GM18861 (cell line): Measurements from ENCODE around the gene NEURL1B.
"Not testable (repeated sequence)": the region's sequence is repeated elsewhere in the genome, so short reads cannot be mapped to it uniquely, and the experiment has no call there.

Experiments used
- ATAC-seq: cut with Tn5 transposase; IDR thresholded peaks from one replicate; pipeline ENCODE4 v1.9.1; 2021; ENCODE audit not compliant: unreplicated experiment

The NEURL1B gene

DNA sequence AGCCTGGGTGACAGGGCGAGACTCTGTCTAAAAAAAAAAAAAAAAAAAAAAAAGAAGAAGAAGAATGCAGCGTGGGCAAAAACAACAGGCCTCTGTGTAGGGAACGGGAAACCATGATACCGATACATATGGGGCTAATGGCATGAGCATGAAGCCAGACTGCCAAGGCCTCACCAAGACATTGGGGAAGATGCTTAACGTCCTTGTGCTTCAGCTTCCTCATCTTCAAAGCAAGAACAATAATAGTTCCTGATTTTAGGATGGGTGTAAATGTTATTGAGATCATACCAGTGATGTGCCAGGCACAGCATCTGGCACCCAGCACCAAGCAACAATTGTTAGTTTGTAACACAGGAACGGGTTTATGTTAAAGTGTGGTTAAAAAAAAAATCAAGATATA, 51.4 kb downstream of the NEURL1B start:
- no peak for ATAC-seq

DNA sequence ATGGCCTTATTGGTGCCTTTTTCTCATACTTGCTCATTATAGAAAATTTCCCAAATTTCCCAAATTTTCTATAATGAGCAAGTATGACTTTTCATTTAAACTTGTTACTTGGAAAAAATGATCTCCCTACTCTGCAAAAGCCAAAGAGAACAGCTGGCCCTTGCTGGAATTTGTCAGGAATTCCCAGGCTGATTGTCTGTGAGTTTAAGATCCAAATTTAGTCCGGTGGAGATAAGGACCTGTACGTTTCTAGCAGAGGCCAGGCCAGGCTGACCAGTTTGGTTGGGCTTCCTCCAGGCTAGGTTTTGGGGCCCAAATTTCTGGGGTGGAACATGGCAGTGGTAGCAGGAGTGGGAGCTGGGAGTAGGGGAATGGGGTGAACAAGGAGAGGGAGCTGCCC, 51.9 kb downstream of the NEURL1B start:
- no peak for ATAC-seq

DNA sequence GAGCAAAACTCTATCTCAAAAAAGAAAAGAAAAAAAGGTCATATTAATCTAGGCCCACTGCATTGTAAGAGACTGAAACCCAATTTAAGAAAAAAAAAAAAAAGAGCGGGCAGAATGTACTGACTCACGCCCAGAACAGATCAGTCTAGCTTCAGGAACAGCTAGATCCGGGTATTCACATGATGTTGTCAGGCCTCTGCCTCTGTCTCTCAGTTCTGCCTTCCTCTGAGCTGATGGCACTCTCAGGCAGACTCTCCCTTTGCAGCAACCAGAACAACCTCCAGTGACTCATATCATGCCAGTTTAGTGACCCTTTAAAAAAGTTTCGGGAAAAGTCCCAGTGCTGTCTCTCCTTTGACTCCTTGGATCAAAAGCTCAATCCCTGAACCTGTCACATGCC, 53.0 kb downstream of the NEURL1B start:
- no peak for ATAC-seq

DNA sequence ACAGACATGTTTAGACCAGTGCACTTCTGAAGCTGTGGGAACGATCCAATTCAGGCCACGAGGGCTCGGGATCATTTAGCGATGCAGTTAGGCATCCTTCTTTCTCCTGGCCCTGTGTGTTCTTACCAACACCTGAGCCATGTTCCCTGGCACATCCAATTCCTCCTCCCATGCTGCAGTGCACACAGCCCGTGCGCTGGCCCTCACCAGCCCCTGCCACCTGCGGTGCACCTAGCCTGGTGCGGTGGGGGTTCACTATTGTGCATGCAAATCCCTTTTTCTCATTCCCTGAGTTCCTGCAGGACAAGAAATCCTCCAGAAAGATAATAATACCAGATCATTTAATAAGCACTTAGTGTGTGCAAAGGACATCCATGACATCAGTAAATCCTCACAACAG, 53.5 kb downstream of the NEURL1B start:
- no peak for ATAC-seq

DNA sequence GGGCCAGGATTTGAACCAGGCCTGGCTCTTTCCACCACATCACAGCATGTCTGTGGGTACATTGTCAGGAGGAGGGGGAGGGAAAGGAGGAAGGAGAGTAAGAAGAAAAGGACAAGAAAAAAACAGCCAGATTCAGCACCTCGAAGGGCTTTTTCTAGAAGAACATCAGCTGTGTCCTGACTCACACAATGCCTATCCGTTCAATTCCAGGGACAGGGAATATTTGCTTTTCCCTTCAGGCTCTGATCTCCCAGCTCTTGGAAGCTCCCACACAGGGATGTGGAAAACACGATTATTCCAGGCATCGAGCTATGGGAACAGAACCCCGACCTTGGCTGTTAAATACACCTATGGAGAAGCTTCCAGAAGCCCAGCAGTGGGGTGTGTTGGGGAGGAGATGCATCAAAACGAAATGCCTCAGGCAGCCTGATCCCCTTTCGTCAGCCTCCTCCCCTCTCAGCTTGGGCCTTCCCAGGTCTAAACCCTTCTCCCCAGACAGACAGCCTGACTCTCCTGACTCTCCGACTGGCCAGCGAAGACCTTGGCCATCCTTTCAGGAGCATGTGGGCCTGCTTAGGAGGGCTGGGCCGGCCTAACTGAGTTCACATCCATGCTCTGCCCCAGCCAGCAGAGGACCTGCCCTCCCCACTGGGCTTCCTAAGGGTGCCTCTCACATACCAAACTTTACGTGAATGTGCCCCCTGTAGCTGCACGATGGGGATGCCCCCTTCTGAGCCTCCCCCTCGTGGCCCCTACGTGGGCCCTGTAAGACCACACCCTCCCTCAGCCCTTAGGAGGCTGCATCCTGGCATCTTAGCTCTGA, 54.4 kb downstream of the NEURL1B start:
- no peak for ATAC-seq

DNA sequence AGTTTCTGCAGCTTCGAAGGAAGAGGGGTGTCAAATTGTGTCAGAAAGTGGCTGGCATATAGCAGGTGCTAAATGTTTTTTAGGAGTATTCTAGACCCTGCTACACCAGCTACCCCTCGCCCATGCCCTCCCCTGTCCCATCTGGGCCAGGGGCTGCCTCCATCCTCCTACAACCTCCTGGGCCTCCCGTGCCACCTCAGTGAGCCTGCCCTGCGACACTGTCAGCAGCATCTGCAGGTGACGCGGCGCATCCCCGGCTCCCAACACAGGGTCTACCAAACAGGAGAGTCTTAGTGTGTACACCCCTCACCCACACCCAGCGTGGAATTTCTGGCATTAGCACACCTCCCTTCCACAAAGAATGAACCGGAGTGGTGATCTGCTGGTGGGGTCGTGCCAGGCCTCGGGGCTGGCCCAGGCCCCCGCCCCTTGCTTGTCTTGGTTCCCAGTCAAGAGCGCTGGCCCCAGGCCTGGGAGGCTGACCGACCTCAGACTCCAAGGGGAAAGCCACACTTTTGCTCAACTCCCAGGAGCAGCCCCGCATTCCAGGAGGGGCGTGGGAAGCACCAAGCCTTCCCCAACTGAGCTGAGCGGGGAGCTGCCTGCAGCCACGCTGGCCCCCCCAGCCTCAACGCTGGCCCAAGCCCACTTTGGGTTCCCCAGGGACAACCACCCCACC, 55.2 kb downstream of the NEURL1B start:
- no peak for ATAC-seq

DNA sequence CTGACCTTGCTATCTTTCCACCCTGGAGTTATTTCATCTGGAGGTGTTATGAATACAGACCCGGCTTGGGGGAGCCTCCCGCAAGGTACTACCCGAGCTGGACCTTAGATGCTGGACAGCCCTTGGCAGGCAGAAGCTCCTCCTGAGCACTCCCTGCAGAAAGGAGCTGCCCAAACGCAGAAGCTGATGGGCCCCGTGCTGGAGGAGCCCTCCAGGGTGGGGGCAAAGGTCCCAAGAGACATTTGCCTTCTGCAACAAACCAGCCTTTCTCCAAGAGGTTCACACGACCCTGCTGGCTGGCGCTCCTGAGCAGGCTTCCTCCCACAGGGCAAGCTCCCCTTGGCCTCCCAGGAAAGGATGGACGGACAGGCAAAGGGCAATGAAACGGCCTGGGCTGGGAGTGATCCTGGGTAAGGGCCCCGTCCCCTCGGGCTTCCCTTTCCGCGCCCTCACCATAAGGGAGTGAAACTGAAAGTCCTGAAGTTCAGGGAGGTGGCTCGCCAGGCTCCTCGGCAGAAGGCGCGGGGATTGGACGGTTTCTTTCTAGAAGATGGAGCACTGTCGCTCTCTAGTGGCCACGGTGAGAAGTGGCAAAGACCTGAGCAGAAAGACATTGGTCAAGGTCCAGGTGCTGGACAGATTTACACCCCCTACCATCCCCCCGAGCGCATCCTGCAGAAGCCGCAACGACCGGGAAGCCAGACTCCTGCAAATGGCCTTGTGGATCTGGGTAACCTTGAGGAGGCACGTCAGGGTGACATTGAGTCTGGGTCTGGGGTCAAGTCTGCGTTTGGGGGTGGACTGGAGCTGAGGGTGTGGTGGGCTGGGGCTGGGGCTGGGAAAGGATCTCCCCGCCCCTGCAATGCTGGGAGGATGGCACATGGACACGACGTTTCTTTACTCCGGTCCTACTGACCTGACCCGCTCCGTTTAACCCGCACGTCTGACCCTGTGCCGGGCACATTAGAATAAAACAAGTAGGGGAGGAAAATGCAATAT, 56.4 kb downstream of the NEURL1B start:
- ATAC-seq, result peak; percentile 81

DNA sequence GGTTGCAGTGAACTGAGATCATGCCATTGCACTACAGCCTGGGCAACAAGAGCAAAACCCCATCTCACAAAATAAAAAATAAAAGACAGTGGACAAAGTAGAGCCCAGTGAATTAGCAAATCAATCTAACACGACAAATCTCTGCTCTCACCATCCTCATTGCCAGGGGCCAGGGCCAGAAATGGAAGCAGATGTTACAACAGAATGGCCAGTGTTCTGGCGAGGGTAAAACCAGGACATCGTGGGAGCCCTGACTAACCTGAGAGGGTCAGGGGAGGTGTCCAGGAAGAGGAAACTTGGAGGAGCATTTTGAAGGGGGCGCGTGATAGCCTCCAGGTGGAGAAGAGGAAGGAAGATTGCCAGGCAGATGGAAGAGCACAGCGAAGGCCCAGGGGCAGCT, 58.4 kb downstream of the NEURL1B start:
- ATAC-seq, result no peak

DNA sequence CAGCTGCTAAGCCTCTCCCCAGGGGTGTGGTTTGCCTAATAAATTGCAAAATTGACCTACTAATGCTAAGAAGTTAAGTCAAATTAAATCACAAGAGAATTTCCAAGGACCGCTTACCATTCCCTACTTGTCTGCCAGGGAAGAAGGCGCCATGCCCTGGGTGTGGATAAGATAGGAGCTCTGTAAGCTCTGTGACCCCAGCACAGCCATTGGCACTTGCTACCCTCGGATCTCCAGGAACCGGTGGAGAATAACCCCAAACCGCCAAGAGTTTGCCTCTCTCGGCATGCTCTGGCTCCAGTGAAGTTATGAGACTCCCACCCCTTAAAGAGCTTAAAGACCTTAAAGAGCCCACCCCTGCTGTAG, 58.9 kb downstream of the NEURL1B start:
- no peak for ATAC-seq

DNA sequence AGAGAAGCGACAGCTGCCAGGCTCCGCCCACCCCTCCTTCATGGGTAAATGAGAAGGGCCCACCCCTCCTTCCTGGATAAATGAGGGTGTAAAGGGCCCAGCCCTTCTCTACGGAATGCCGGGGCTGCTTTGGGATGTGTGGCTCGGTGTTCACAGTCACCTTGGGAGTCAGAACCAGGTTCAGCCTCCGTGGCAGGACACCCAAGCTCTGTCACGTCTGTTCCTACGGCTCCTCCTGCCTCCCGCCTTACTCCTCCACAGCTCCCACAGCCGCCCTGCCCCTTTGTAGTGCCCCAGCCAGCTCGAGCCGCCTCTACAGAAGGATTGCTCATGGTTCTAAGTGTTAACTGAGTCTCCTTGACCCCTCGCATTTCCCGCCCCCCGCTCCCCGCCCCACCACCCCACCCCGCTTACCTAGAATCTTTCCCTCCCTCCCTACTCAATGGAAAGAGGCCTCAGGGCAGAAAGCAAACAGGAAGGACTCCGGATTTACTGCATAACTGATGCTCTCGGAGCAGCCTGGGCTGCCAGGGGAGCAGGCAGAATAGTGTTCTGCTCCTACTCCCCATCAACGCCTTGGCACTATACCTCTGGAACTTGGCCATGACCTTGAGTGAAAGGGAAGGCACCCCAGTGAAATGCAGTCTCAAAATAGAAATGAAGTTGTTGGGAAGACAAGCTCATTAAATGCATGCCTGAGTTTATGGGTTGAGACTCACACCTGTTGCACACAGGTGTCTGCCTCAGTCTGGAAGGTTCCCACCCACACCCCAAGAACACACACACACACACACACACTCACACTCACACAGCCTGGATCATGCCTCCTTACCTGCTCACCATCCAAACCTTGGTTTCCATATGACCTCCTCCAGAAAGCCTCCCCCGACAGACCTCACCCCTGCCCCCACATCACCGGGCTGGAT, 59.6 kb downstream of the NEURL1B start:
- ATAC-seq, result no peak

DNA sequence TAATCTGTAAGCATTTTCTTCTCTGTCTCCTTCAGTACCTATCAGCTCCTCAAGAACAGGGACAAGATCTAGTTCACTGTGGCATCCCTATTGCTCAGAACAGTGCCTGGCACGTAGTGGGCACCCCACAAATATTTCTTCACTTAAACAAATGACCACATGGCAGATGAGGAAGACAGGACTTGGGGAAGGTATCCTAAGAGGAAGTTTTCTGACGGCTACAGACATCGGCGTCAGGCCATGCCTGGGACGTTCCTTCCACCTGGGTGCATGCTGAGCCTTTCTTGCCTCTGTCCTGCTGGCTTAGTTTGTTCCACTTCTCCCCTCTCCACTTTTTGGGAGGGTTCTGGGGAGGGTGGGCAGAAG, 60.2 kb downstream of the NEURL1B start:
- no peak for ATAC-seq

DNA sequence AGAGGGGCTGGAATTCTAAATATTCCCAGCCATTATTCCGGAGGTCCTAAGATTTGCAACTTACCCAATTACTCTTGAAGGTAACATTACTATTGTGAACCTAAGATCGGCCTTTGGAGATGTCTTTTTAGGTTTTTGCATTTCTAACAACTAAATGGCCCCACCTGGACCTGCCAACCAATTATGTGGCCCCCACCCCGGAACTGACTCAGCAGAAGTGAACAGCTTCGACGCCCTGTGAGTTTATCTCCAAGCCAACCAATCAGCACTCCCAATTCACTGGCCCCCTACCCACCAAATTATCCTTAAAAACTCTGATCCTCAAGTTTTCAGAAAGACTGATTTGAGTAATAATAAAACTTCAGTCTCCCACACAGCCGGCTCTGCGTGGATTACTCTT, 62.9 kb downstream of the NEURL1B start:
- ATAC-seq, result no peak

DNA sequence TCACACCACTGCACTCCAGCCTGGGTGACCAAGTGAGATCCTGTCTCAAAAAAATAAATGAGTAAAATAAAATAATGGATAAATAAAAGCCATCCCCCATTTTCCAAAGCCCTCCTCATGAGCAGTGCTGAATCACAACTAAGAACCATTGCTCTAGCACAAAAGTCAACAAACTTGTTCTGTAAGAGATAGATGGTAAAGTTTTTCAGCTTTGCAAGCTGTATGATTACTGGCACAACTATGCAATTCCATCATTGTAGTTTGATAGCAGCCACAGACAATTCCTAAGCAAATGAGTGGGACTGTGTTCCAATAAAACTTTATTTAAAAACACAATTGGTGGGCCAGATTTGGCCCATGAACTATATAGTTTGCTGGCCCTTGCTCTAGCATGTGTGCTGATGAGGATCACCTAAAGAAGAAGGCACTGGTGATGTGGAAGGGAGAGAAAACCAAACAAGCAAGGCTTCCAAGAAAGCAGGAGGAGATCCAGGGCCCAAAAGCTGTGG, 64.6 kb downstream of the NEURL1B start:
- no peak for ATAC-seq

DNA sequence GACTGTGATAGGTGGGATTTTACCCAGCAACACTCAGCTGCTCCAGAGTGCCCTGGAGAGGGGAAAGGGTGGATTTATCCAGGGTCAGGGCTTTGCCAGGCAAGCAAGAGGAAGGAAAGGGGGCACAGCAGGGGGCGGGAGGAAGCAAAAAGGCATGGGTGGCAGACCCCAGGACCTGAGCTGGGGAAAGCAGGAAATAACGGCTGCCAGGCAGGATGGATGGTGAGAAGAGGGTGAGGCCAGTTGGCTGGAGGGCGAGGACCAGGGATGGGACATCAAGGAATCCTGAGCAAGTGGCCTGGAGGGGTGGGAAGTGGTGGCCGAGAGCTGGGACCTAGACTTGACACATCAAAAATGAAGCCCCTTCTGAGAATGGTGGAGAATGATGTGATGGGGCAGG, 65.7 kb downstream of the NEURL1B start:
- no peak for ATAC-seq

DNA sequence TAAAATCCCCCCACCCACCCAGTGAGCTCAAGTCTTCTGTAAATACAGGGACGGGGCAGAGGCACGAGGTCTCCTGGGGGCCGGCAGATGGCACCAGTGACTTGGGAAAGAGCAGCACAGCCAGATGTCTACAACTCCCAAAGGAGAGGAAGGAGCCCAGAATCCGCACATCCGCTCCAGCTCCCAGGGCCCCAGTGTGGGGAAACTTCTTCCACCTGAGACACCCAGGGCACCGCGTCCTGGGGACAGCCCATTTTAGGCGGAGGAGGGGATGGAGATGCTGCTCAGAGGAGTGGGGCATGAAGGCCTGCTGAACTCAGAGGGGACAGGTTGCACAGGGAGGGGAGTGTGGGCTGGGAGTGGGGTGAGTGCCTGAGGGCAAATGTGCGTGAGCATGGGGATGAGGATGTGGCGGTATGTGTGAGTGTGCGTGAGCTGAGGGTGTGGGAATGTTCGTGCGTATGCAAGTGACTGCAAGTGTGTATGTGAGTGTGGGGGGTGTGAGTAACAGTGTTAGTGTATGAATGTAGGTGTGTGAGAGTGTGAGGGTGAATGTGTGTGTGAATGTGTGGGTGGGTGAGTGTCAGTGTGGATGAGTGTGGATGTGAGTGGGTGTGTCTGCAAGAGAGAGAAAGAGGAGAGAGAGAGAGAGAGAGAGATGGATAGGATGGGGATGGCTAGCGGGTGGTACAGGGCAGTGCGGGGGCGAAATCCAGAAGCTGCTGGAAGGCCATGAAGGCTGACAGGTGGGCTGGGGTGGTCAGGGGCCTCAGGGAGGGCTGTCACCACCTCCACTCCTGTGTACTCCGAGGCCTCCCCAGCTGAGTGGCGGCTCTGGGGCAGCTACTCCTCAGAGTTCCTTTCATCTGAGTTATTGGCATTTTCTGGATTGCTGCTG, 66.5 kb downstream of the NEURL1B start:
- no peak for ATAC-seq

DNA sequence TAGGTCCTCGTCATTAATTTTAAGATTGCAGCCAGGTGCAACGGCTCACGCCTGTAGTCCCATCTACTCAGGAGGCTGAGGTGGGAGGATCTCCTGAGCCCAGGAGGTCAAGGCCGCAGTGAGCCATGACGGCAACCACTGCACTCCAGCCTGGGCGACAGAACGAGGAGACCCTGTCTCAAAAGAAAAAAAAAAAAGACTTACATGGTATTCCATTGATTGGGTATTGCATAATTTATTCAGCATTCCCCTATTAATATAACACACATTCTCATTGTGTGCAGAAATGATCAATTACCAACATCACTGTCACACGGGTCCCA, 67.1 kb downstream of the NEURL1B start:
- ATAC-seq, result no peak

DNA sequence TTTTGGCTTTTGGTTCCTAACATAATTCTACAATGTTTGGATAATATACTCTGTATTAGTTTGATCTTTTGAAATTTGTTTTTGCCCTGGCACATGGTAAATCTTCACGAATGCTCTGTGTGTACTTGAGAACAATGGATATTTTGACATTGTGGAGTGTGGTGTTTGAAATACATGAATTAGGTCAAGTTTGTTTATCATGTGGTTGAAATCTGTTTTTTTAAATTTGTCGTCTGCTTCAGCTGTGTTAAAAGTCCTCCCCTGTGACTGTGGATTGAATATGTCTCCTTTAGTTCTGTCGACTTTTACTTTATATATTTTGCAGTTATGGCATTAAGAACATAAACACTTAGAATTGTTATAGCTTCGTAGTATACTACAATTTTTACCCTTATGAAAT, 69.6 kb downstream of the NEURL1B start:
- no peak for ATAC-seq

DNA sequence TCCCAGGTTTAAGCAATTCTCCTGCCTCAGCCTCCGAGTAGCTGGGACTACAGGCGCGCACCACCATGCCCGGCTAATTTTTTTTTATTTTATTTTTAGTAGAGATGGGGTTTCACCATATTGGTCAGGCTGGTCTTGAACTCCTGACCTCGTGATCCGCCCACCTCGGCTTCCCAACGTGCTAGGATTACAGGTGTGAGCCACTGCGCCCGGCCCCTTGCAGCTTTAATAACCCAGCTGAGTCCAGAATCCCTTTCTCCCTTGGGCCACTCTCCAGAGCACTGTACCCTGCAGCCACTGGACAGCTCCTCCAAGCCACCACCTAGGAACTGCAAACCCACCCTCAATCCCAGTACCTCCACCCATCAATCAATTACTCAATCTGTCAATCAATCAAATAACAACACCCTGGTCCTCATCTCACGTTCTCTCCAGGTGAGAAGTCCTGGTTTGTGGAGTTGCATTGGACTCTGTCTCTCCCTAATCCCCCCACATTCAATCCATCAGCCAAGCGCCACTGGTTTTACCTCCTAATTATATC, 70.3 kb downstream of the NEURL1B start:
- ATAC-seq, result not testable (repeated sequence)

DNA sequence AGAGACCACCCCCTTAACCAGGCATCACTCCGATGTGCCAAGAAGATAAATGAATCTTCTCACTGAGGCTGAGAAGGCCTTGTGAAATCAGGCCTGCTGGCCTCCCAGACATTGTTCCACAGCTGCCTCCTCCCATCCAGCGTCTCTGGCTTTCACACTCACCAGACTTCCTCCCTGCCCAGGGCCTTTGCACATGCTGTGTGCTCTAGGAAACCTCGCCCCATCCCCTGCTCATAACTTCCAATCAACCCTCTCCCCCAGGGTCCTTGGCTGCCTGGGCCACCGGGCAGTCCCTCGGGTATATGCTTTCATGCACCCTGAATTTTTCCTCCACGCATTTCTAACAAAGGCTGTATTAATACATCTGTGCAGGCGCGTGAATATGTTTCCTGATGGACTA, 71.5 kb downstream of the NEURL1B start:
- no peak for ATAC-seq
